GM12801 (cell line): ENCODE measurements around the gene LSM6.

ENCODE experiments used
- CTCF ChIP-seq: IDR thresholded peaks from one replicate; pipeline ENCODE4 v1.5.1; 2011; ENCODE audit warnings: control low read depth; ENCODE audit not compliant: insufficient read length; ENCODE audit errors: extremely low read depth

Gene LSM6

GRCh38 chr4:146232131-146232722 lies 56.7 kb downstream of the LSM6 start:
- no peak for TF ChIP-seq CTCF

- no peak for TF ChIP-seq CTCF
These were observed 60.2 kb downstream of the LSM6 start for GRCh38 chr4:146235654-146236177.

GRCh38 chr4:146236216-146236615 lies 60.7 kb downstream of the LSM6 start:
- TF ChIP-seq CTCF, result no peak

- no peak for TF ChIP-seq CTCF
These were observed 61.6 kb downstream of the LSM6 start for GRCh38 chr4:146237092-146237491.

GRCh38 chr4:146238107-146238506 lies 62.6 kb downstream of the LSM6 start:
- no peak for TF ChIP-seq CTCF
